D341Med (cell line): Measurements from ENCODE around the gene ATMIN.

ENCODE experiments used
- DNase-seq: peaks from one replicate; pipeline ENCODE4 v3.0.0; 2012; ENCODE audit warnings: low spot score

Gene ATMIN

GRCh38 chr16:81005610-81006161 lies 30.0 kb upstream of the ATMIN start:
- DNase-seq = no peak

DNA sequence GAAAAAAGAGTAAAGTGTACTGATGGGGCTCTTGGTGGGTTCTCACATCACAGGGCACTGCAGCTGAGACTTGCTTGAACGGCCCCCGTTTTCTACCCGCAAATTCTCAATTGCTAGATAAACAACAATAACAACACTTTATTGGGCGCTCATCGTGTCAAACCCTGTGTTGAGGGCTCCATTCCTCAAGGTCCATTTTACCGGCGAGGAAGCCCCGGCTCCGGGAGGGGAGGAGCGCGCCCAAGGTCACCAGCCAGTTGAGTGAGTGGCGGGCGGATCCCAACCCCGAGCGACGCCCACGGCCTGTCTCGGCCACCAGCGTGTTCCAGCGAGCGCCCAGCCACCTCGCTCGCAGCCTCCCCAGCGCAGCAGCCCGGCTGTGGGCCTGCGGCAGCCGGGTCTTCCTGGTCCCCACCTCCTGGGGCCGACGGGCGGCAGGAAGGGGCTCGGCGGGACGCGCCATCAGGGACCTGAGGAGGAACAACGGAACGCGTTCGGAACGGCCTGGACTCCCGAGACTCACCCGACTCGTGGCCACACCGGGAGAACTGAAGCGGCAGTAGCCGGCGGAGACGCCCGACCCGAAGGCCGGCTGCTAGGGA lies 29.3 kb upstream of the ATMIN start:
- DNase-seq = peak; percentile 69

DNA sequence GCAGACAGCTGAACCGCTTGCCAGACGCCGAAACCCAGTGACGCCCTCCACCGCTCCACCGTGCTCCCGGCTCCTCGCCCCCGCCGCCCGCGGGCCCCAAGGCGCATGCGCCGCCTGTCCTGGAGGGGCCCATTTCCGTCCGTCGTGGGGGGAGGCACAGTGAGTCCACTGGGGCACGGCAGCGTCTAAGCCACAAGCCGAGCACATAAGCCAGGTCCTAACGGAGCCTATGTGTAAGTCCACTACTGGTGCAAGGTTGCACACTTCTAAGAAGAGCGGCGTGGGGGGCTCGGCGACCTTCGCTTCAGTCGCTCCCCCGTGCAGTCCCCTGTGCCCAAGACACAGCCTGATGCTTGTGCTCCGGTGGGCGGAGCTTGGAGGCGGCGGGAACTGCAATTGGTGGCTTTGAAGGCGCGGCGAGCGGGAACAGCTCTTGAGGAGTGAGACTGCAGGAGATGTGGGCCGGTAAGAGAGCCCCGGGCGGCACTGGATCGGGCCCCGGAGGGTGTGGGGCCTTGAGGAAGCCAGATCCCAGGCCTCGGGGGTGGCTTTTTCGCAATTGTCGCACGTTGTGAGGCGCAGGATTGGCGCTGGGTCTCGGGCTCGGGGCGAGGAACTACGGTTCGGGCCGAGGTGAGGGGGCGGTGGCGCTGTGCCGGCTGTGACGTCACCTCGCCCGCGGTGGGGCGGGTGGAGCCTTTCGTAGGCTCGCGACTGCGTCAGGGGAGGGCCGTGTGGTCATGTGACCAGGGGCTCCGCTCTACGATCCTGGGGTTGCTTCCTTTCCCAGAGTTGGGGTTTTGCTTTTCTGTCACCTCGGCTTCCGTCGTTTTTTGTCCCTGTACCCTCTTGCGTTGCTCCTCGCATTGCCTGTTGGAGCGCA lies 28.6 kb upstream of the ATMIN start, which contains the start of the genes CENPN and CMC2:
CENPN (plus strand) TSS at position 402 of the 883 bp plus-strand sequence. CDS start 4,726 bp downstream, outside the sequence.
CMC2 (minus strand) TSS at position 73 of the 883 bp plus-strand sequence. CDS start 9,491 bp downstream, outside the sequence.
- DNase-seq = peak; percentile 95

DNA sequence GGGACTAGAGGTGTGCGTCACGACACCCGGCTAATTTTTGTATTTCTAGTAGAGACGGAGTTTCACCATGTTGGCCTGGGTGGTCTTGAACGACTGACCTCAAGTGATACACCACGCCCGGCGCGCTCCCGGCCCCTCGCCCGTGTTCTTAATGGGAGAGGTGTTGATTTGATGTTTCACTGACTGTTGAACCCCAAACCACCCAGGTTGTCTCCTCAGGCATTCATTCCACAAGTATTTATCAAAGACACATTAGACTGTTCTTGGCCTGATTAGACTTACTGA lies 27.2 kb upstream of the ATMIN start:
- DNase-seq = no peak

DNA sequence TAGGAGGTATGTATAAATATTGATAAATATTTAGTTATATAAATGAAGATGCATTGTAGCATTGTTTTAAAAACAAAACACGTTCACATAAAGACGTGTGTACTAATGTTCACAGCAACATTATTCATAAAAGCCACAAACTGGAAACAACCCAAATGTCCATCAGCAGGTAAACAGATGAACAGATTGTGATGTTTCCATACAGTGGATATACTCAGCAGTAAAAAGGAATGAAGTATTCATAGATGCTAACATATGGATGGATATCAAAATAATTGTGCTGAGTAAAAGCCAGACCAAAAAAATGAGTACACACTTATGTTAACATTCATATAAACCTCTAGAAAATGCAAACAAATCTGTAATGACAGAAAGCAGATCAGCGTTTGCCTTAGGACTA lies 22.7 kb upstream of the ATMIN start:
- DNase-seq = no peak

DNA sequence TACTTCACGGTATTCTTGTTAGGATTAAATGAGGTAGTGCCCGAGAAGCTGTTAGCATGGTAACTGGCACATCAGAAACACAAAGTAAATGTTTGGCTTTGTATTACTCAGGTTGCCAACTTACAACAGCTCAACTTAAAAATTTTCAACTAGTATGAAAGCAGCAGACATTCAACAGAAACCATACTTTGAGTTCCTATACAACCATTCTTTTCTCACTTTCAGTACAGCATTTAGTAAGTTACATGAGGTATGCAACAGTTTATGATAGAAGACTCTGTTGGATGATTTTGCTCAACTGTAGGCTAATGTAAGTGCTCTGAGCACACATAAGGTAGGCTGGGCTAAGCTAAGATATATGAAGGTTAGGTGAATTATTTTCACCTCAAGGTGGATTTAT lies 21.0 kb upstream of the ATMIN start:
- no peak for DNase-seq

DNA sequence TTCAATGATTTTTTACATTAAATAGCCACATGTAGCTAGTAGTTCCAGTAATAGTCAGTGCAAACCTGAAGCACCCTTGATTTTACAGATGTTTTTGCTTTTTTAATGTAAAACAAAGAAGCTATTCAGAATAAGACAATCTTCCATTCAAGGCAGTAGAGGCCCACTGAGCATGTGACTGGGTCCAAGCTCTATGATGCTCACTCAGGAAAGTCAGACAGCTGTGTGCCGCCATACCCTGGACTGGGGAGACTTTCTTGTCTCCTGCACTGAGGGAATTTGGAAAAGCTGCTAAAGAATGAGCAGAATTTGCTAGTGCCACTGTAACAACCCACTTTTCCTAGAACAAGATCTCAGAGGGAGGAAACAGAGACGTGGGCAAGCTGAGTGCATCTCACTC lies 17.1 kb upstream of the ATMIN start:
- no peak for DNase-seq

GRCh38 chr16:81026429-81026828 lies 9.2 kb upstream of the ATMIN start:
- no peak for DNase-seq

- DNase-seq = no peak
These were observed 5.6 kb upstream of the ATMIN start for GRCh38 chr16:81029930-81030604.

GRCh38 chr16:81035975-81036750 lies 521 bp downstream of the ATMIN start:
- peak; percentile 79 for DNase-seq

DNA sequence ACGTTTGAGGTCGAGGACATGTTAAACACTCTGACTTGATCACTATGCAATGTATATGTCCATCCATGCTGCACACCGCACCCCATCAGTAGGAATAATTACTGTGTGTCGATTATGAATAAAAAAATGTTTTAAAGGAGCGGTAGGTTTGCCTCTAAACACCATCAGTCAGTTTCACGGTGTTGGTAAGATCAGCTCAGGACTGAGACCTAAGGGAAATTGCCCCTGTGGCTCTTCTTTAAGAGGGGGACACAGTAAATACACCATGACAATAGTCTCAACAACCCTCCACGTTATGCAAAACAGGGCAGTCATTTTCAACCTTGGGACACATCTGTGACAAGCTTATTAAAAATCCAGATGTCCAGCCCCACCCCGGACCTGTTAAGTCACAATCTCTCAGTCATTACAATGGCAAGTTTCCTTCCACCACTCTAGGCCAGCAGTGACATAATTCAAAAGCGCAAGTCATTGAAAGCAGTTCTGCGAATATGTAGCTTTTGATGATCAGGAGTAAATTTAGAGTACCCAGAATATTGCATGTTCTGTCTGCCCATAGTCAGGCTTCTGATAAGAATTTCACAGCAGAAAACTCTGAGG lies 1.2 kb downstream of the ATMIN start:
- DNase-seq = no peak

GRCh38 chr16:81040131-81040530 lies 4.5 kb downstream of the ATMIN start:
- DNase-seq = no peak

- DNase-seq = no peak
These were observed 5.2 kb downstream of the ATMIN start for GRCh38 chr16:81040842-81041241.

GRCh38 chr16:81041696-81042095 lies 6.1 kb downstream of the ATMIN start:
- no peak for DNase-seq

DNA sequence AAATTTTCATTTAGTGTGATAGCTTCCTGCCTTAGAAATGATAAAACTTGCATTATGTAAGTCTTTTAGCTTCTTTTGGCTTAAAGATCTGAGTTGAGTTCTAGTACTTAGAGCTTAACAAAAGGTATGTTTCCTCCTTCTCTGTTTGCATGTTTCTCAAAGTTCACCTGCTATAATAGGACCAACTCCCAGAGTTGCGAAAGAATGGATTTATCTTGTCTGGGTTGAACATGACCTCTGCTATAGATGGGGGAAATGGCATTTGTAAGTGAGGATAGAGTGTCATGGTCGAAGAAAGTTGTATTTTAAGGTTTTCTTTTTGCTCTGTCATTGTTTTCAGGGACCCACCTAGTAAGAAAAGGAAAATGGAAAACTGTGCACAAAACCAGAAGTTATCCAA lies 7.2 kb downstream of the ATMIN start:
- DNase-seq = no peak

GRCh38 chr16:81053761-81054160 lies 18.1 kb downstream of the ATMIN start:
- no peak for DNase-seq

DNA sequence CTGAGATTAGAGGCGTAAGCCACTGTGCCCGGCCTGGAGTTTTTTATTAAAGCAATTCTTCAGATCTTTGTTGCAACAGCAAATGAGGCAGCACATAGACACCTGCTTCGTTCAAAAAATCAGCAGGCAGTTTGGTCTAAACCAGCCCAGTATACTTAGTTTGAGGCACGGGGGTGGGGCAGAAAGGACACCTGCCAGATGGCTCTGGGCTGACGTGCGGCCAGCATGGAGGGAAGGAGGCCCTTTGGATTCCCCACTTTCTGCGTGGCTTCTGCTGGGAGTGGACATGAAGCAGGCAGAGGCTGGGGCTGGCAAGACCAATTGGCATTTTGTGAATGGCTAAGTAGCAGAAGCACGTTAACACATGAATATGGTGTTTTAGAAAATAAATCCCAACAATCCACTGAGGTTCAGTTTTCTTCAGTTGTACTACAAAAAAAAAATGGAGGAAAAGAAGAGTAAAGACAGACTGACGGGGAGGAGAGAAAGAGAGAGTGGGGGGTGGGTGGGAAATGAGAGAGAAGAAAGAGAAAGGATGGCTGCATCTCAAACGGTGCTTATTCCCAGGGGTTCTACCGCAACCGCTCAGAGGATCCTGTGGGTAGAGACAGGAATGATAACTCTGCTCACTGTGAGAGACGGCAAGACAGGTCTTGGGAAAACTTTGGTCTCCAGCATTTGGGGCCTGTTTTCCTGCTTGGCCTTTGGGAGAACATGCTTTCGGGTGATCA lies 25.1 kb downstream of the ATMIN start:
- no peak for DNase-seq

DNA sequence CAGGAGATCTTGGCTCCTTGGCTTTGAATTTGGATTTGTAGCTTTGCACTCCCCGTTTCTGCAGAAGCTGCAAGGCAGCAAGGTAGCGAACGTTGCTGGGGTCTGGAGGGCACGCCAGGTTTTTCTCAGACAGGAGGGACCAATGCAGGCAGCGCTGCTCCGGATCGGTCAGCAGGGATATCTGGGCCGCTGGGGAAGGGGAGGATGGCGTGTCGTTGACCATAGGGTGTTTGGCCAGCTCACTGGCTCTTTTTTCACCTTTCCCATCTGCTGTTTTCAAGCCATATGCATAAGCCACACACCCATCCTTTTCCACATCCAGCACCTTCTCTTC lies 25.6 kb downstream of the ATMIN start:
- DNase-seq = no peak

GRCh38 chr16:81061871-81062608 lies 26.4 kb downstream of the ATMIN start:
- no peak for DNase-seq

GRCh38 chr16:81066681-81067080 lies 31.0 kb downstream of the ATMIN start:
- DNase-seq = no peak
